GM08714 (cell line): Measurements from ENCODE around the gene TNFRSF13B.
A peak's percentile ranks its signal among the peaks of the same experiment; 100 is the strongest.
"Not testable (repeated sequence)": the region's sequence is repeated elsewhere in the genome, so short reads cannot be mapped to it uniquely, and the experiment has no call there.

ENCODE experiments used
- H3K4me3 ChIP-seq: fragments of 200-500 bp; sonication (Bioruptor generic); 2 replicates; pipeline ENCODE4 v1.5.1; 2014; ENCODE audit warnings: mild to moderate bottlenecking, low read length, inconsistent platforms
- ZNF274 ChIP-seq: IDR thresholded peaks from 2 replicates; pipeline ENCODE4 v1.6.1; 2012; ENCODE audit warnings: mild to moderate bottlenecking, low read depth, low read length

The TNFRSF13B gene

DNA sequence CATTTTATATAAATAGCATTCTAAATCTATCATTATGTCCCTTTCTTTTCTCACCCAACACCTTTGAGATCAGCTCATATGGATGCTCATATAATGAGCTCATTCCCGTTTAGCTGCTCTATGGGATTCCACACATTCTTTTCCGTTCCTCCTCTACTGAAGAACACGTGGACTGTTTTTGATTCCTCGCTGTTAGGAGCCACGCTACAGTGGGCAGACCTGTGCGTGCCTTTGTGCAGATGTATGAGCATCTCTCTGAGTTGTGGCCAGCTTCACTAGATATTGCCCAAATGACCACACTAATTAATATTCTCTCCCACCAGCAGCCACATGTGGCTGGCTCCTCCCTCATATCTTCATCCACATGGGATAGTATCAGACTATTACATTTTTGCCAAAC lies 6.0 kb upstream of the TNFRSF13B start:
- no peak overlapping the region for H3K4me3 ChIP-seq
- TF ChIP-seq ZNF274 = no peak

DNA sequence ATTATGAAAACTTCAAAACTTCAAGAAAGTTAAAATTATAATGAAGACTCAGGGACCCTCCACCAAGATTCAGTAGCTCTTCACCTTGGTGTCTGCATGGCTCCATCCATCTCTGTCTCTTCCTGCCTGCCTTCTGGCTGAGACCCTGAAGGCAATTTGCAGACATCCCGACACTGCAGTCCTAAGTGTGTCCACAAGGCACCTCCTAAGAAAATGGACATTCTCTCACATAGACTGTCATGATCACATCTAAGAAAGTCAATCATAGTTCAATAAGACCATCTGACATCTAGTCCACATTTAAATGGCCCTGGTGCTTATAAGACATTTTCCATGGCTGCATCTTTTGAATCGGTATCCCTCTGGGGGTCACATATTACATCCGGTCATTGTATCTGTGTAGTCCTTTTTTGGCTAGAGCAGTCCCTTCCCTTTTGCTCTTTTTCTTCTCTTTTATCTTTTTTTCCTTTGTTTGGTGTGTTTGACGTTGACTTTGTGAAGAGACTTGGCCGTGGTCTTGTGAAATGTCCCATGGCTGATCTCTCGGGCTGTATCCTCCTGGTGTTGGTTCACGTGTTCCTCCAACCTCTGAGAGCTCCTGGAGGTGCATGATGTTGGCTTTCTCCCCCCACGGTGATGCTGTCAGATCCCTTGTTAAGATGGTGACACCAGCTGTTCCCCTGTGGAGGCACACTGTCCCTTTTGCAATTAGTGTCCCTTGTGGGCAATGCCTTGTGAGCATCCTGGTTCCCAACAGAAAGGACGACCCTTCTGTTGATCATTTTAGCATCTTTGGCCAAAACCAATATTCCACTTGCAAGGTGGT lies 5.0 kb upstream of the TNFRSF13B start:
- H3K4me3 ChIP-seq = peak overlapping the region; percentile 19; the same call in 1 of the 2 replicates
- TF ChIP-seq ZNF274 = no peak

DNA sequence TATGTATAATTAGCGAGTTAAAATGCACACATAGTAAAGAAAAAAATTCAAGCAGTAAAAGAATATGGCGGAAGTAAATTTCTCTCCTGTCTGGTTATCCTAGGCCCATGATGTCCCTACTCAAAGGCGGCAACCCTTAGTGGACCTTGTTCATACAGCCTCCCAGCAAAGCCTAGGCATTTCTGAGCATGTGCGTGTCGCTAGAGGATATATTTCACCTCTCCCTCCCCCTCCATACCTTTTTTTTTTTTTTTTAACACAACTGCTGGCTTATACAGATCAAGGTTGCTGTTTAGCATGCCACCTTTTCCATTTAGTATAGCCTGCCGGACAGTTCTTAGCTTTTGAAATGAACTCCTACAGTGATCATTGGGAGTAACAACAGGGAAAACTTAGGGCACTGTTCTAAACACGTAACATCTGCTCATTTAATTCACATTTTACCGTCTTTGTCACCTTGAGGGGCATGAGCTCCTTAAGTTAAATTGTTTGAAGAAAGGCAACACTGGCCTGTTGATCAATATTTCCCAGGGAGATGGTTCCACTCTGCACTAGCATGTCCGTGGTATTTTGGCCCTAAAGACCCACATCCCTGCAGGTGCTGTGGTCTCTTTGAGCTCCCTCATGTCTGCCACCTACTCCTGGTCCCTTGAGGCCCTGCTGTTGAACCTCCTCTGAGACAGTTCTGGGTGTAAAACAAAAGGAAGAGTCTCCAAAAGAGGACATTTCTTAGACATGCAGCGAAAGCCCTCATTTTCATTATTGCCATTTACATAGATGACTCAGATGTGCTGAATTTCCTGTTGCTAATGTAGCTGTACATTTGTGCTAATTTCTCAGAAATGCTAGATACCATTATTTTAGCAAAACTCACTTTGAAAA lies 4.1 kb upstream of the TNFRSF13B start:
- H3K4me3 ChIP-seq = peak overlapping the region; percentile 54; the same call in 1 of the 2 replicates
- TF ChIP-seq ZNF274 = no peak

DNA sequence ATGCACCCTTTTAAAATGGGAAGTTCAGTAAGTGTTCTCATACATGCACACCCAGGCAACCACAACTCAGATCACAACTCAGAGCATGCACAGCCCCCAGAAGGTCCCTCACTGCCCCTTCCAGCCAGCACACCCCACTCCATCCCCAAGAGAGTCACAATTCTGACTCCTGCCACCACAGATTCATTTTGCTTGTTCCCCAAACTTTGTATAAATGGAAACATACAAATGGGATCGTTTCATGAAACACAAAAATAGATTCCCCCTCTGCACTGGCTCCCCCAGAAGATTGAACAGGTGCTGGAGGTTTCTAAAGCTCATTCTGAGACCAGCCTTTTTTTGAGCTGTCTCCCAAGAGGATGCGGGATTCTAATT lies 3.3 kb upstream of the TNFRSF13B start:
- peak overlapping the region; percentile 5; the same call in 1 of the 2 replicates for H3K4me3 ChIP-seq
- TF ChIP-seq ZNF274 = no peak

DNA sequence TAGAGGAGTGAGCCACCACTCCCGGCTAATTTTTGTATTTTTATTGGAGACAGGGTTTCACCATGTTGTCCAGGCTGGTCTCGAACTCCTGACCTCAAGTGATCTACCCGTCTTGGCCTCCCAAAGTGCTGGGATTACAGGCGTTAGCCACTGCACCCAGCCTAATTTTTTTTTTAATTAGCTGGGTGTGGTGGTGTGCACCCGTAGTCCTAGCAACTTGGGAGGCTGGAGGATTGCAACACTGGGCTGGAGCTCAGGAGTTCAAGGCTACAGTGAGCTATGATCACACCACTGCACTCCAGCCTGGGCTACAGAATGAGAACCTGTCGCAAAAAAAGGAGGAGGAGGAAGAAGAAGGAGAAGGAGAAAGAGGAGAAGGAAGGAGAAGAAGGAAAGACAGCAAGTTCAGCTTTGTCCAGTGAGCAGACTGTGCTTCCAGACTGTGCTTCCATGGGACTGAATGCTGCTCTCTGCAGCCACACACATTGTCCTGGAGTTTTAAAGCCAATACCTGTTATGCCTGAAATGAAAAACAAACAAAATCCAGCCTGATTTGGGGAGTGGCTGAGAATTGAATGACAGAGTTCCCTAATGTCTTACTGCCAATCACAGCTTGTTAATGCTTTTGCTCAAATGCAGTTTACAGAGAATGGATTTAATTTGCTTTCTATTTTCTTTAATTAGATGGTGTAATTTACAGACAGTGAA lies 2.8 kb upstream of the TNFRSF13B start:
- TF ChIP-seq ZNF274 = no peak
- H3K4me3 ChIP-seq = peak overlapping the region; percentile 23; the same call in 1 of the 2 replicates

DNA sequence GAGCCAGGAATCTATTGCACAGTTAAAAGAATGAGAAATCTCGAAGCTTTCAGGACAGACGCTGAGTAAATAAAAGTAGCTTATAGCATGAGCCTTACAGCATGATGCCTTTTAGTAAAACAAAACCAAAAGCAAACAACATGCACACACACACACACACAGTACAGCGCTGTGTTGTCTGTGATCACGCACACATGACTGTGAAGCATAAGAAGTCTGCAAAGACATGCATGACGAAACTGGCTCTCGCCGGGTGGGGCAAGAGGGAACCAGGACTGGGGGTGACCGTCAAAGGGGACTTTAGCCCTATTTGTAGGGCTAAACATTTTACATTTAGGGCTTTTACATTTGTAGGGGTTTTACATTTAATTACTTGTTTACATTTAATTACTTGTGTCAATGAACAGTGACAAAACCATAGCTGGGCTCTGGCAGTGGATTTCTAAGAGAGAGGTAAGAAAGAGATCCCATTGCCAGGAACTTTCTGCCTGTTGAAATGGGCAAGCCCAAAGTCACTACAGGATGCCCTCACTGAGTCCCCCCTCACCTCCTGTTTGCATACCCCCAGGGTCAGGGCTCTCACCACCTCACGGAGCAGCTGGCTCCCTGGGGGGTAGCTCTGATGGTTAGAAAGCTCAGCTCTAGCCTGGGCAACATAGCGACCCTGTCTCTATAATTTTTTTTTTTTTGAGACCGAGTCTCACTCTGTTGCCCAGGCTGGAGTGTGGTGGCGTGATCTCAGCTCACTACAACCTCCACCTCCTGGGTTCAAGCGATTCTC lies 2.0 kb upstream of the TNFRSF13B start:
- no peak for TF ChIP-seq ZNF274
- H3K4me3 ChIP-seq = peak overlapping the region; percentile 9; the same call in 1 of the 2 replicates

DNA sequence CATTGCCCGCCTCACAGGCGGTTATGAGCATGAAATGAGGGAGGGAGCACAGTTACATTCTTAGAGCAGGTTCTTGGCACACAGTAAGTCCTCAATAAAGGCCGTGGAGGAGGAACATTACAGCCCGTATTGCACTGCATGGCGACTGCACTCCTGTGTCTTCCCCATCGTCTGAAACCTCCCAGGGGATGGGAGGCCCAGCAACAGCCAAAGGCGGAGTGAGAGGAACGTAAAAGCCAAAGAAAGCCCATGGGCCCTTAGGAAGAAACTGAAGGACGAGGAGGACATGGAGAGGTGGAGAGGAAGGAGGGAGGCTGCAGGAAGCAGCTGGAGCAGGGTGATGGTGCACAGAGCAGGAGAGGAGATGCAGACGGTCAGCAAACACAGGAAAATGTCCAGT lies 1.1 kb upstream of the TNFRSF13B start:
- H3K4me3 ChIP-seq = not testable (repeated sequence)

DNA sequence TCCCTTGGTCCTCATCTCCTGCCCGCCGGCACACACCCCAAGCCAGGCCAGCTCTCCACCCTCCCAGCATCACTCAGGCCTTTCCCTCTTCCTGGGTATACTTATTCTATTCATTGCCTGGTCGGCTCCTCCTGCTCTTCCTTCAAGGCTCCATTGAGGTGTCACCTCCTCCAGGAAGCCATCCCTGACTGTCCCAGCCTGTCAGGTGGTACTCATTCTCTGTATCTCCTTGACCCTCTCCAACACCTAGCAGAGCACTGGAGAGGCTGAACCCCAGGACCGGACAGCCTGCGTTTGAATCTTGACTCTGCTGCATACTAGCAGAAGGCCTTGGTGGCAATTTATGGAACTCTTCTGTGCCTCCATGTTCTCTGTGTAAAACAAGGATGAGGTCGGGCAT lies 428 bp upstream of the TNFRSF13B start:
- H3K4me3 ChIP-seq = peak overlapping the region; percentile 84; the same call in 1 of the 2 replicates
- no peak for TF ChIP-seq ZNF274

DNA sequence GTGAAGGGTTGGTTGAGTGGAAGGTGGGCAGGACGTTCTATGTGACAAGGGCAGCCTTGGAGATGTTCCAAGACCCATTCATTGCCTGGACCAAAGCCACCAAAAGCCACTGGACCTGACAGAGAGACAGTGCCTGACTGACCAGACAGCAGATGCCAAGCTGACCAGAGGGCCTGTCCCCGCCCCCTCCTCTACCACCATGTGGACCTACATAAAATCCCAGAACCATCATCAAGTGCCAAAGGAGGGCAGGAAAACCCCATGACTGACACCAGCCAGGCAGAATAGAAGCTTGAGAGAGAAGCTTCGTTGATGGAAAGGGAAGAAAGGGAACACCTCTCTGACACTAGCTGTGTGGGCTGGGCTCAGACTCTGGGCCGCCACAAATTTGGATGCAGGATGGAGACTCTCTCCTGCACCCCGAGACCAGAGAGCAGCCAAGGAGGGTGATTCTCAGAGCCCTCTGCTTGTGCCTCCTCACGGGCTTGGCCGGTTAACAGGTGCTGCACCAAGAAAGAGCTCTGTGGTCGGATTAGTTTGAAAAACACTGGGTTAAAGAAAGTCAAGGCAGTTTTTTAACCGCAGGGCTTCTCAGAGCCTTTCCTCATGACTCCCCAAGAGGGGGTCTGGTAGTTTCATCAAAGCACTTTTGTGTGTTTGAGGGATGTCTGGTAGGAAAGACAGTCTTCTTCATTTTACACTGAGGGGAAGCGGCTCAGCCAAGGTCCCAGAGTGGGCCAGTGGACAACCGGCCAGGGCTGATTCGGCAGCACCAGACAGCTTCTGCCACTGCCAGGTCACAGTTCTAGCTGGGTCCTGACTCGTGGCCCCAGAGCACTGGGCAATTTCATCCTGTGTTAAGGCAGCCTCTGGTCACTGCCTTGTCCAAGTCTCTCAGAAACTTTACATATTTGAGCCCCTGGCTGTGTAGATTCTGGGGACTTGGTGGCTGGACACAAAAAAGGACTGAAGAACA lies 1.7 kb downstream of the TNFRSF13B start:
- no peak for TF ChIP-seq ZNF274
- H3K4me3 ChIP-seq = peak overlapping the region; percentile 84

DNA sequence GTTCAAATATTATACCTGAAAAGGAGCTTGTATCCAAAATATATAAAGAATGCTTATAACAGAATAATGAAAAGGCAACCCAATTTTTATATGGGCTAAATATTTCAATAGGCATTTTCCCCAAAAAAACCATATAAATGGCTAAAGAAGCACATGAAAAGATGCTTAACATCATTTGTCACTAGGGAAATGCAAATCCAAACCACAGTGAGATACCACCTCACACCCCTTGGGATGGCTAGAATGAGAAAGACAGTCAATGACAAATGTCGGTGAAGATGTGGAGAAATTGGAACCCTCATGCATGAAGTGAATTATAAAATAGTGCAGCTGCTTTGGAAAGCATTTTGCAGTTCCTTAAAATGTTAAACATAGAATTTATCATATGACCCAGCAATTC lies 3.1 kb downstream of the TNFRSF13B start:
- TF ChIP-seq ZNF274 = no peak
- peak overlapping the region; percentile 84; the same call in 1 of the 2 replicates for H3K4me3 ChIP-seq

DNA sequence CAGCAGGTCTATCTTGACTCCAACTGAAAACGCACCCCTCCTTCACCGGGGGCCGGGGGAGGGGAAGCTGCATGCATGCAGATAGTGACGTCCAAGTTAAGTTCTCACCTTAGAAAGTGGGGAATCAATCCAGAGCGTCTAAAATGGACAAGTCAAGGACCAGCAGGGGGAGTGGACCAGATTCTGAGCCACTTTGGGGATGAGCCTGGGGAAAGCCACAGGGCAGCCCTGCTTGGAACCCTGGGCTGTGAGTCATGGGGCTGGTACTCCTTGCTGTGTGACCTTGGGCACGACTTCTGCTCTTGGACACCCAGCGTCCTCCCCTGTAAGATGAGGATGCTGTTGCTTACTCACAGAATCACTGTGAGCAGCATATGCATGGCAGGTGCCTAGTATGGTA lies 9.1 kb downstream of the TNFRSF13B start:
- no peak overlapping the region for H3K4me3 ChIP-seq
- no peak for TF ChIP-seq ZNF274

DNA sequence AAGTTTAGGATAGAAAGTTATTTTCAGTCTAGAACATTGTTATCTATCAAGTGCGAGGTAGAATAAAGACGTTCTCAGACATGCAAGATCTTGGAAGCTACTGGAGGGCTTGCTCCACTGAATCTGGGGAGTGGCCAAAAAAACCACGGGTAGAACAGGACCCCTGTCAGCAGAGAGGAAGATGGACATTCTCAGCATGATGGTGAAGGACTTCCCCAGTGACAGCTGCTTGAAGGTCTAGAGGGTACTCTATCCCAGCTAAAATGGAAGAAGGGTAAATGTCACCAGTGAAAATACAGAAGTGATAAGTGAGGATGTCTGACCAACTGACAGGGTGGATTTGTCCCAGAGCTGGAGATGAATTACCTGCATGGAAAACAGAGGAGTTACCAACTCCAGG lies 10.1 kb downstream of the TNFRSF13B start:
- H3K4me3 ChIP-seq = no peak overlapping the region

DNA sequence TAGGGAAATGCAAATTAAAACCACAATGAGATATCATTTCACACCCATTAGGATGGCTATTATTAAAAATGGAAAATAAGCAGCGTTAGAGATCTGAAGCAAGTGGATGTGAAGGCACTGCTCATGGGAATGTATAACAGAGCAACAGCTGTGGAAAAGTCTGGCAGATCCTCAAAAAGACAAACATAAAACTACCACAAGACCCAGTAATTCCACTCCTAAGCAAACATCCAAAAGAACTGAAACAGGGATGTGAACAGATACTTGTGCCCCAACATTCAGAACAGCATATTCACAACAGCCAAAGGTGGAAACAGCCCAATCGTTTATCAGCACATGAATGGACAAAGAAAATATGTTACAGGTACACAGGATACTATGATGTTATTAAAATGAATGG lies 10.9 kb downstream of the TNFRSF13B start:
- H3K4me3 ChIP-seq = not testable (repeated sequence)

More for the DNA sequence above, 10.1 kb downstream of the TNFRSF13B start:
- no peak for TF ChIP-seq ZNF274

DNA sequence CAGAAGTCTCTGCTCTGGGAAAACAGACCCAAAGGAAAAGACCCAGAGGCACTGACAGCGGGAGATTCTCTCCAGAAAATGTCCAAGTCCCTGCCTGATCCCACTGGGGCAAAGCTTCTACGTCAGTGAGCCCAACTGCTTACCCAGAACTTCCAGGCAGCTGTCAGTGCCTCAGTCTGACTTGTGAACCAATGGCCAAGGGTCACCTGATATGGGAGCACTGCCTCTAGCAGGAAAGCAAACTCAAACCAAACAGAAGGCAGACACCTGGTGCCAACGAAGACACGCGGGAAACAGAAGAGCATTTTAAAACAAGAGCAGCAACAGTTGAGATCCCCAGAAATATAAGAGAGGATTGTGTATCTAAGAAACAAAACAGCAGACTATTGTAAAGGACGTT lies 16.9 kb downstream of the TNFRSF13B start:
- not testable (repeated sequence) for H3K4me3 ChIP-seq
